Panc1 (cell line): Measurements from ENCODE around the gene MEF2A.

Experiments
- CTCF ChIP-seq: fragments of 450-650 bp; IDR thresholded peaks from 2 replicates; pipeline ENCODE4 v1.5.1; 2017; ENCODE audit warnings: mild to moderate bottlenecking
- POLR2AphosphoS5 ChIP-seq: IDR thresholded peaks from 2 replicates; pipeline ENCODE4 v1.6.1; 2012; ENCODE audit warnings: mild to moderate bottlenecking, low read depth, low read length, moderate library complexity
- SIN3A ChIP-seq: IDR thresholded peaks from 2 replicates; pipeline ENCODE4 v1.6.1; 2012; ENCODE audit warnings: low read depth, mild to moderate bottlenecking, low read length, moderate library complexity, borderline replicate concordance; ENCODE audit not compliant: insufficient read depth
- TCF7L2 ChIP-seq: IDR thresholded peaks from 2 replicates; pipeline ENCODE4 v1.6.1; 2011; ENCODE audit warnings: mild to moderate bottlenecking, low read depth, low read length, inconsistent platforms
- TF ChIP-seq, protein P1 (sequence below), 2 experiments: IDR thresholded peaks; 2 replicates each; pipeline ENCODE4 v1.6.1; 2011 to 2012; ENCODE audit warnings: low read depth in 2 of 2, control low read depth in 1 of 2, low read length in 1 of 2, mild to moderate bottlenecking in 1 of 2, moderate library complexity in 1 of 2; ENCODE audit not compliant: insufficient read depth in 1 of 2

- TF ChIP-seq CTCF (no peak), POLR2AphosphoS5 (no peak), SIN3A (no peak), TCF7L2 (no peak)
- TF ChIP-seq, protein P1, sequence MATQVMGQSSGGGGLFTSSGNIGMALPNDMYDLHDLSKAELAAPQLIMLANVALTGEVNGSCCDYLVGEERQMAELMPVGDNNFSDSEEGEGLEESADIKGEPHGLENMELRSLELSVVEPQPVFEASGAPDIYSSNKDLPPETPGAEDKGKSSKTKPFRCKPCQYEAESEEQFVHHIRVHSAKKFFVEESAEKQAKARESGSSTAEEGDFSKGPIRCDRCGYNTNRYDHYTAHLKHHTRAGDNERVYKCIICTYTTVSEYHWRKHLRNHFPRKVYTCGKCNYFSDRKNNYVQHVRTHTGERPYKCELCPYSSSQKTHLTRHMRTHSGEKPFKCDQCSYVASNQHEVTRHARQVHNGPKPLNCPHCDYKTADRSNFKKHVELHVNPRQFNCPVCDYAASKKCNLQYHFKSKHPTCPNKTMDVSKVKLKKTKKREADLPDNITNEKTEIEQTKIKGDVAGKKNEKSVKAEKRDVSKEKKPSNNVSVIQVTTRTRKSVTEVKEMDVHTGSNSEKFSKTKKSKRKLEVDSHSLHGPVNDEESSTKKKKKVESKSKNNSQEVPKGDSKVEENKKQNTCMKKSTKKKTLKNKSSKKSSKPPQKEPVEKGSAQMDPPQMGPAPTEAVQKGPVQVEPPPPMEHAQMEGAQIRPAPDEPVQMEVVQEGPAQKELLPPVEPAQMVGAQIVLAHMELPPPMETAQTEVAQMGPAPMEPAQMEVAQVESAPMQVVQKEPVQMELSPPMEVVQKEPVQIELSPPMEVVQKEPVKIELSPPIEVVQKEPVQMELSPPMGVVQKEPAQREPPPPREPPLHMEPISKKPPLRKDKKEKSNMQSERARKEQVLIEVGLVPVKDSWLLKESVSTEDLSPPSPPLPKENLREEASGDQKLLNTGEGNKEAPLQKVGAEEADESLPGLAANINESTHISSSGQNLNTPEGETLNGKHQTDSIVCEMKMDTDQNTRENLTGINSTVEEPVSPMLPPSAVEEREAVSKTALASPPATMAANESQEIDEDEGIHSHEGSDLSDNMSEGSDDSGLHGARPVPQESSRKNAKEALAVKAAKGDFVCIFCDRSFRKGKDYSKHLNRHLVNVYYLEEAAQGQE (IDR thresholded peaks at IDR 0.05; ENCODE audit: insufficient read depth in 1 of 2, low read depth in 2 of 2, low read length in 1 of 2): no peak
Measured at GRCh38 chr15:99749386-99749785, 183.6 kb downstream of the MEF2A start.
